ENCODE results near the gene KHK.
"Not testable (repeated sequence)": the region's sequence is repeated elsewhere in the genome, so short reads cannot be mapped to it uniquely, and the experiment has no call there.

KHK gene

GRCh38 chr2:27060323-27060722, 26.2 kb upstream of the KHK start:
- no peak for DNase-seq

GRCh38 chr2:27065128-27065527, 21.4 kb upstream of the KHK start:
- no peak for DNase-seq

GRCh38 chr2:27067385-27067784, 19.2 kb upstream of the KHK start:
- no peak for DNase-seq

DNA sequence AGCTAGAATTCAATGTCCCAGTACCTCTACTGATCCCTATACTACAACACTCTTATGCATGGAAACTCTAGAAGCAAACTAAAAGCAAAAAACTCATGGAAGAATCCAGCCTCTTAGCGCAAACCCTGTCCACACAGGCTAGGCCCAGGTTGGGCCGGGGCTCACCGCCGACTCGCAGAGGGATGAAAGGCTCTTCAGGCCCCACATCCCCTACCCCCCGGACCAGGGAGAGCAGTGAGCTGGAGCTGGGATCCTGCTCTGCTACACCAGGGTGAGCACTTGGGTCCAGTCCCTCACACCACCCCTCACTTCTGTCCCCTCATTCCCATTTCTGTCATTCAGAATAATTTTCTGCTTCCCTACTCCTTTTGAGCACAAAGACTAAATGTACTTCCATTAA, 17.1 kb upstream of the KHK start:
- DNase-seq: no peak

DNA sequence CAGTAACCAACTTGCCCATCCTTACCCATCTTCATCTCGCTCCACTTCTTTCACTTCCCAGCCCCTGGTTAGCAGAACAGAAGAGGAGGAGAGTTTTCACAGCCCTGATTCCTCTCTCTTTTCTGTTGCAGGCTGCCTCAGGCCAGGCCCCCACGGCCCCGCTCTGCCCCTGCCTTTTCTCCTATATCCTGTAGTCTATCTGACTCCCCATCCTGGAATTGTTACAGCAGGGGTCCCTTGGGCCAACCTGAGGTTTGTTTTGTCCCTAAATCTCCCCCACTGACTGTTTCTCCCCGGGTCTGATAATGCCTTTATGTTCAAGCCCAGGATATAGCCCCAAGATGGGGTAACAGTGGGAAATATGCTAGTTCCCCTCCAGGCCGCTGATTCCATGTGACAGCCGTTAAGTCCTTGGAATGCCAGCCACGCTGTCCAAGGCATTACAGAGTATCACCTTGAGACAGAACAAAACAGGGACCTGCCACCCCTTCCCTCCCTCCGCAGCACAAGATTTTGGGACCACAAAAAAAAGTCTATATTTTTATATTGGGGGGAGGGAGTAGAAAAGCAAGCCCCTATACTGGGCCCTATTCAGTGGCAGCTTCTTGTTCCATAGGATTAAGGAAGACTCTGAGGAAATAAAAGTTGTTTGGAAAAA, 16.5 kb upstream of the KHK start:
- DNase-seq: no peak

GRCh38 chr2:27070653-27071276, 15.8 kb upstream of the KHK start:
- no peak for DNase-seq

GRCh38 chr2:27071277-27071989, 15.1 kb upstream of the KHK start, which contains the start of gene OST4:
TSS of gene OST4 (minus strand) at chr2:27071654.
- peak; percentile 72 for DNase-seq

GRCh38 chr2:27071990-27072830, 14.4 kb upstream of the KHK start:
- DNase-seq: no peak

GRCh38 chr2:27072920-27073319, 13.7 kb upstream of the KHK start:
- DNase-seq: no peak

DNA sequence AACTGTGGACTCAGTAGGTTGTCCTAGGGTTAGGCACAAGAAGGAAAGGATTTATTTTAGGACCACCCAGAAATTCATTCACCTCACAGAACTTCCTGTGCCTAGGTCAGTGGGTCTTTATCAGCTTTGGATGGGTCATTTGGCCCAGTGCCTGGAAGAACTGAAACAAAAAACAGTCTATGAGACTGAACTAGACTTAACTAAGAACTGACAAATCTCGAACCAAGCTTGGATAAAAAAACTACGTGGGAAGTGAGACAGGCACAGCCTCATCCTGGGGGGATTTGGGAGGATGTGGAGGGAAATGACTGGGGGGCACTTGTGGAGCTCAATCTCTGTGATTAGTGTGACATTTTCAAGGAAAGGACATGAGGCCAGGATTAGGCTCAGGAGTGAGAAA, 12.8 kb upstream of the KHK start:
- DNase-seq: no peak

- DNase-seq: no peak
These were observed 11.6 kb upstream of the KHK start for GRCh38 chr2:27074738-27075565.

GRCh38 chr2:27075566-27075871, 11.1 kb upstream of the KHK start:
- not testable (repeated sequence) for DNase-seq

GRCh38 chr2:27076323-27076722, 10.2 kb upstream of the KHK start:
- no peak for DNase-seq

GRCh38 chr2:27077231-27077630, 9.3 kb upstream of the KHK start:
- DNase-seq: no peak

DNA sequence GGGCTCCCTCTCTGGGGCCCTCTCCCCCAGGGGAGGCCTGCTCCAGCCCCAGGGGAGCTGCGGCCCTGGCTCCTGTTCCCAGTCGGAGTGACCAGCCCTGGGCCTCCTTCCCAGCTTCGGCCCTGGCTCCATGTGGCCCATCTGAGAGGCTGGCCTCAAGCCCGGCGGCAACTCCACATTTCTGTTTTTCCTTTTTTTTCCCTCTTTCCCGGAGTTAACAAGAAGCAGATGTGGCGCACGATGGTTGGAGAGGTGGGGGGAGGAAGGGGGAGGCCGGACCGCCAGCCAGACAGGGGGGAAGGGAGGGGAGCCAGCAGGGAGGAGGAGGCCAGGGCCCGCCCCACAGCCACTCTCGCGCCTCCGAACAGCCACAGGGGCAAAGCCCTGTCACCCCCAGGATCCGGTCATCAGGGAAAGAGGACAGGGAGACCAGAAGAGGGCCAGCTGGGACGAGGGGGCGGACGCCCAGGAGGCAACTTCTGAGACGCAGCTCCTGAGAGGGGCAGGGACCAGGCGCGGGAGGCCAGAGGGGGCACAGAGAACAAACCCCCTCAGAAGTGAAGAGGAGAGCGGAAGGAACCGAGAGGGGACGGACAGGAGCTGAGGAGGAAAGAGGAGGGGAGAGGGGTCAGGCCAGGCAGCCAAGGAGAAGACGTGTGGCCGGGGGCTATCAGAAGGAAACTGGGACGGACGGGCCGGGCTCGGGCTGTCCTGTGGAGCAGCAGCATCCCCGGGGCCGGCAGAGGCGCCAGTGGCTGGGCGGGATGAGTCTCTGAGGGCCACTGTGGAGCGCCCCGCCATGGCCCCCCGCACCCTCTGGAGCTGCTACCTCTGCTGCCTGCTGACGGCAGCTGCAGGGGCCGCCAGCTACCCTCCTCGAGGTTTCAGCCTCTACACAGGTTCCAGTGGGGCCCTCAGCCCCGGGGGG, 8.0 kb upstream of the KHK start, which contains the start of gene EMILIN1:
Gene EMILIN1, plus strand, starts transcription at position 349 of the 928 bp plus-strand sequence. Its CDS starts 451 bp downstream, at position 800.
- DNase-seq: no peak

GRCh38 chr2:27079233-27080139, 7.1 kb upstream of the KHK start:
- no peak for DNase-seq

DNA sequence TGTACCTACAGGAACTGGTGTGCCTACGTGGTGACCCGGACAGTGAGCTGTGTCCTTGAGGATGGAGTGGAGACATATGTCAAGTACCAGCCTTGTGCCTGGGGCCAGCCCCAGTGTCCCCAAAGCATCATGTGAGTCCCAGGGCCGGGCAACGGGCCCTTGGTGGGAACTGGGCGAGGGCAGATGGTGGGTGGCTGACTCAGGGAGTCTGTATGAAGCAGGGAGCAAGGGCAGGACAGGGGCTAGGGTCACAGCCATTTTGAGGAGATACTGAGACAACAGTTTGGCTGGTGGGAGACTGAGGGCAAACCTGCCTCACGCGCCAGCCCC, 6.5 kb upstream of the KHK start:
- no peak for DNase-seq

DNA sequence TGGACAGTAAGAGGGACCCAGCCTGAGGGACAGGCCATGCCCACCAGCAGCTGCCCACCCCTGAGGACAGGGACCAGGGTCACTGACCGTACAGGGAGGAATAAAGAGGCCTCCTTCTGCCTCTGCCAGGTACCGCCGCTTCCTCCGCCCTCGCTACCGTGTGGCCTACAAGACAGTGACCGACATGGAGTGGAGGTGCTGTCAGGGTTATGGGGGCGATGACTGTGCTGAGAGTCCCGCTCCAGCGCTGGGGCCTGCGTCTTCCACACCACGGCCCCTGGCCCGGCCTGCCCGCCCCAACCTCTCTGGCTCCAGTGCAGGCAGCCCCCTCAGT, 6.0 kb upstream of the KHK start:
- no peak for DNase-seq

DNA sequence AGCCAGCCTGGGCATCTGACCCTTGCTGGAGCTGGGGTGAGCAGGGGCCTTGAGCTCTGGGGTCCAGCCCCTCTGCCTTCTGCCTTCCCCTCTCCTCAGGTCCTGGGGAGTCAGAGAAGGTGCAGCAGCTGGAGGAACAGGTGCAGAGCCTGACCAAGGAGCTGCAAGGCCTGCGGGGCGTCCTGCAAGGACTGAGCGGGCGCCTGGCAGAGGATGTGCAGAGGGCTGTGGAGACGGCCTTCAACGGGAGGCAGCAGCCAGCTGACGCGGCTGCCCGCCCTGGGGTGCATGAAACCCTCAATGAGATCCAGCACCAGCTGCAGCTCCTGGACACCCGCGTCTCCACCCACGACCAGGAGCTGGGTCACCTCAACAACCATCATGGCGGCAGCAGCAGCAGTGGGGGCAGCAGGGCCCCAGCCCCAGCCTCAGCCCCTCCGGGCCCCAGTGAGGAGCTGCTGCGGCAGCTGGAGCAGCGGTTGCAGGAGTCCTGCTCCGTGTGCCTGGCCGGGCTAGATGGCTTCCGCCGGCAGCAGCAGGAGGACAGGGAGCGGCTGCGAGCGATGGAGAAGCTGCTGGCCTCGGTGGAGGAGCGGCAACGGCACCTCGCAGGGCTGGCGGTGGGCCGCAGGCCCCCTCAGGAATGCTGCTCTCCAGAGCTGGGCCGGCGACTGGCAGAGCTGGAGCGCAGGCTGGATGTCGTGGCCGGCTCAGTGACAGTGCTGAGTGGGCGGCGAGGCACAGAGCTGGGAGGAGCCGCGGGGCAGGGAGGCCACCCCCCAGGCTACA, 4.4 kb upstream of the KHK start:
- no peak for DNase-seq

Data from NCI-H526 treated with DMSO at 0.1 percent for 48 hours (cell line).